ENCODE results near the gene C2orf49.

GRCh38 chr2:105299290-105299689, 38.0 kb upstream of the C2orf49 start:
- no peak for TF ChIP-seq POLR2A (IDR thresholded peaks at IDR 0.05)
- TF ChIP-seq CTCF (IDR thresholded peaks at IDR 0.05): no peak

Measured in stomach (tissue), 4 donors.